ENCODE measurements around the gene NKG7. TPM values are rescaled to one million over a fixed set of nuclear protein-coding genes. Genes with fewer than 3 reads are reported as not detected.
"Not testable (repeated sequence)": the region's sequence is repeated elsewhere in the genome, so short reads cannot be mapped to it uniquely, and the experiment has no call there.

Gene NKG7
- 1 to 10 TPM; 1.1 to 5.9 (median 2.8) TPM for total RNA-seq
- polyA plus RNA-seq, result 1 to 10 TPM; 1.2 to 5.1 (median 3.6) TPM
- long read RNA-seq, donor 1, result 0 reads
- long read RNA-seq, donor 2, result 0 reads
- long read RNA-seq, donor 3, result 0 reads
- long read RNA-seq, donor 4, partial matches to known transcripts, result 0 of 5 reads
- long read RNA-seq, donor 4, other reads (novel, unspliced or antisense), result 0 of 5 reads
- long read RNA-seq, donor 5, partial matches to known transcripts, result 0 of 2 reads
- long read RNA-seq, donor 5, other reads (novel, unspliced or antisense), result 0 of 2 reads
- long read RNA-seq, donor 6, partial matches to known transcripts, result 0 of 2 reads
- long read RNA-seq, donor 6, other reads (novel, unspliced or antisense), result 0 of 2 reads
- long read RNA-seq, donor 7, result 0 reads
- long read RNA-seq, donor 8, partial matches to known transcripts, result 0 of 1 reads
- long read RNA-seq, donor 8, other reads (novel, unspliced or antisense), result 0 of 1 reads
- long read RNA-seq, donor 9, result 0 reads
- long read RNA-seq, donor 10, result 0 reads

DNA sequence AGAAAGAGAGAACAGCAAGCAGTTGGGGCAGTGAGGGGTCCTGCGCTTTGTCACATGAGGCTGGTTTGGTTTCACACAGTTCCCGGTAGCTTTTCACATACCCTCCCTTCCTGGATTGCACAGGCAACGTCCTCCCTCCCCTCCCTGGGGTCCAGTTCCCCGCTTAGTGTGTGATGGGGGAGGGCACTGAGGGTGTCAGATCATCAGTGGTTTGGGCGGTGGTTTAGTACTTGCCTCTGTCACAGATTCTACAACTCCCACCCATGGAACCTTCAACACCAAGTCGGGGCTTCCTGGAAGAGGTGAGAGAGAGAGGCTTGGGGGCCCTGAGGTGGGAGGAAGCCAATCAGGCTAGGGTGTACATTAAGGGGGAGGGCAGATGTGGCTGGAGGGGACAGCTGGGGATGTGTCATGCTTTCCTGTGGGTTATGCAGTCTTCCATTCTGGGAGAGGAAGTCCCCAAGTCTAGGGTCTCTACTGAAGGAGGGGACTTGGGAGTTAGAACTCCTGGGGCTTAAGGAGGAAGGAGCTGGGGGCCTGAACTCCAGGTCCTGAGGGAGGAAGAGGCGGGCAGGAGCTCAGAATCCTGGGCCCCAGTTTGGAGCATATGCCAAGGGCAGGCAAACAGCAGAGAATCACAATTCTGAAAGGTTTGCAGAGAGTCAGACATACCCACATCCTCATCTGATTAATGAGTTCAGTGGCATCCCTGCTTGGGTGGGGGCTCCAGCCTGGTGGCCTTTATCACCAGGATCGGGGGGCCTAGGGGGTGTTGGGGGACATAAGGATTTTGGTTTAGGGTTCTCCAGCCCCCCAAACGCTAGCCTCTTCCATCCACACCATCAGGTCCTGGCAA is at the start of gene NKG7:
Gene NKG7, minus strand, starts transcription at position 6 of the 856 bp plus-strand sequence. CDS start 119 bp downstream, outside the sequence.
- Histone ChIP-seq H3K4me3 (no peak within 1 kb of the TSS), H3K36me3 (replicated peaks in 1 of 2) (no peaks in the 10 kb centered on the region), H3K27me3 (no peaks in the 10 kb centered on the region), H3K4me1 (replicated peaks in 1 of 2) (peaks cover 0 to 5% of the 10 kb centered on the region in 2 donors), H3K27ac (no peak within 1 kb of the TSS), H3K9me3 (replicated peaks in 1 of 3) (no peaks in the 10 kb centered on the region)
- WGBS, 4 donors, result 55 to 71% (median 62%) methylated on average over 7 to 9 of the region's 9 CpGs
- DNase-seq, result no peak
- TF ChIP-seq POLR2A (IDR thresholded peaks at IDR 0.05) (no peak), CTCF (IDR thresholded peaks at IDR 0.05) (no peak)
- intact Hi-C loops (cut with DNase I), result no loop called here

DNA sequence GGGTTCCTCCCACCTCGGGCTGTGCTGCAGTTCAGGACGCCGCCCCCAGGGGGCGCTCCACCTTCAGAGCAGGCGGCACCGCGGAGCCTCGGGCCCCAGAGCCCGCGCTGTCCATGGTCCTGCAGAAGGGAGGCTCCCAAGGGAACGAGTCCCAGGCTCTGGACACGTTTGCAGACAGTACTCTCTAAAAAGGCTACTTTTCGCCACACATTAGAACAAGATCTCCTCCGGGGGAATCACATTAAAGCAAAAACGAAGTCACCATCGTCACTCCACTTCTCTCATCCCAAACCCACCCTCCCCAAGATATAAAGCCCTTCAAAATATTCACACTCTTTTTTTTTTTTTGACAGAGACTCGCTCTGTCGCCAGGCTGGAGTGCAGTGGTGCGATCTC is 49.6 kb upstream of the NKG7 start:
- intact Hi-C loops (cut with DNase I), result no loop called here
- WGBS, 4 donors, result 6 to 12% (median 10%) methylated on average over 9 to 19 of the region's 19 CpGs
- H3K9me3 ChIP-seq (replicated peaks in 1 of 3), result no peaks in the 10 kb centered on the region
- no peak overlapping the region for H3K27ac ChIP-seq
- no peaks in the 10 kb centered on the region for H3K27me3 ChIP-seq
- peak; percentile 91 to 99 (median 96) for TF ChIP-seq CTCF (IDR thresholded peaks at IDR 0.05)
- no peak for TF ChIP-seq POLR2A (IDR thresholded peaks at IDR 0.05)
- peak; percentile 81 to 93 (median 89) for DNase-seq
- H3K36me3 ChIP-seq (replicated peaks in 1 of 2), result no peaks in the 10 kb centered on the region
- H3K4me1 ChIP-seq (replicated peaks in 1 of 2), result no peaks in the 10 kb centered on the region
- no peak overlapping the region for H3K4me3 ChIP-seq

- intact Hi-C loops (cut with DNase I), result no loop called here
- no peak overlapping the region for H3K4me3 ChIP-seq
Measured at GRCh38 chr19:51421229-51422052, 49.0 kb upstream of the NKG7 start.

GRCh38 chr19:51420511-51420910 is 48.1 kb upstream of the NKG7 start:
- H3K36me3 ChIP-seq (replicated peaks in 1 of 2); intact Hi-C loops (cut with DNase I); H3K27me3 ChIP-seq; H3K4me3 ChIP-seq; DNase-seq; H3K4me1 ChIP-seq (replicated peaks in 1 of 2); H3K27ac ChIP-seq; H3K9me3 ChIP-seq (replicated peaks in 1 of 3): not testable (repeated sequence)
- 83 to 89% (median 86%) methylated on average over 11 of the region's 11 CpGs for WGBS, 4 donors

More at GRCh38 chr19:51421229-51422052, 49.0 kb upstream of the NKG7 start:
- H3K36me3 ChIP-seq (replicated peaks in 1 of 2), result no peaks in the 10 kb centered on the region
- no peak overlapping the region for H3K27ac ChIP-seq
- no peaks in the 10 kb centered on the region for H3K9me3 ChIP-seq (replicated peaks in 1 of 3)
- WGBS, 4 donors, result 7 to 13% (median 9%) methylated on average over 6 to 39 of the region's 39 CpGs
- DNase-seq, result no peak
- no peaks in the 10 kb centered on the region for H3K4me1 ChIP-seq (replicated peaks in 1 of 2)
- no peaks in the 10 kb centered on the region for H3K27me3 ChIP-seq
- no peak for TF ChIP-seq CTCF (IDR thresholded peaks at IDR 0.05)
- TF ChIP-seq POLR2A (IDR thresholded peaks at IDR 0.05), result no peak

Data from adrenal gland (tissue), 19 donors.